Activated CD8-positive, alpha-beta T cell treated with anti-CD3 and anti-CD28 coated beads, Interleukin-2, amount 10 ng/mL, durations not matched to agents 7 days and 5 days (primary cell): Measurements from ENCODE around the gene KIR3DL3. TPM values are rescaled to one million over a fixed set of nuclear protein-coding genes. Genes with fewer than 3 reads are reported as not detected.
"Not testable (repeated sequence)": the region's sequence is repeated elsewhere in the genome, so short reads cannot be mapped to it uniquely, and the experiment has no call there.

Source experiments
- ATAC-seq: fragments of 150-1000 bp; cut with Tn5 transposase; one replicate; pipeline ENCODE4 v1.10.0; 2021; ENCODE audit warnings: moderate library complexity
- CTCF ChIA-PET: fragments of 350-600 bp; sonication (Branson Sonifier 250); formaldehyde crosslinking; loops from one replicate; lab custom pipeline; 2021; ENCODE audit warnings: antibody characterized with exemption; lab: Charles Lee
- POLR2A ChIA-PET: fragments of 350-600 bp; sonication (Branson Sonifier 250); formaldehyde crosslinking; loops from one replicate; lab custom pipeline; 2021; ENCODE audit warnings: antibody characterized with exemption; lab: Charles Lee
- DNase-seq: peaks from one replicate; pipeline ENCODE4 v3.0.0-alpha.2; 2020
- H3K27ac Mint-ChIP-seq: one replicate; pipeline ENCODE4 v1.8.0; 2021; ENCODE audit warnings: mild to moderate bottlenecking, mixed read lengths
- H3K27me3 Mint-ChIP-seq: one replicate; pipeline ENCODE4 v1.8.0; 2021; ENCODE audit warnings: low read depth, mixed read lengths
- H3K36me3 Mint-ChIP-seq: one replicate; pipeline ENCODE4 v1.8.0; 2021; ENCODE audit warnings: low read depth, mixed read lengths
- H3K4me1 Mint-ChIP-seq: one replicate; pipeline ENCODE4 v1.8.0; 2021; ENCODE audit warnings: low read depth, mixed read lengths
- H3K4me3 Mint-ChIP-seq: one replicate; pipeline ENCODE4 v1.8.0; 2021; ENCODE audit warnings: mild to moderate bottlenecking, mixed read lengths
- H3K9me3 Mint-ChIP-seq: one replicate; pipeline ENCODE4 v1.8.0; 2022; ENCODE audit warnings: mixed read lengths; ENCODE audit not compliant: insufficient read depth
- total RNA-seq, 2 experiments: library from RNA; stranded (reverse); gene quantifications; one replicate each; pipeline ENCODE4 v1.2.3, GENCODE V29; 2021

The KIR3DL3 gene
- total RNA-seq, 2 experiments from 2014 or later, result 0.13 TPM; not detected in 1

GRCh38 chr19:54769646-54770045, 45.4 kb downstream of the KIR3DL3 start, which contains the start of gene KIR2DL1:
TSS of gene KIR2DL1 (plus strand) at chr19:54769793. CDS start at chr19:54769851, 58 bp downstream.
- H3K4me1 Mint-ChIP-seq, CTCF ChIA-PET, POLR2A ChIA-PET, DNase-seq, ATAC-seq, H3K27ac Mint-ChIP-seq, H3K36me3 Mint-ChIP-seq, H3K27me3 Mint-ChIP-seq, H3K4me3 Mint-ChIP-seq, H3K9me3 Mint-ChIP-seq: not testable (repeated sequence)

GRCh38 chr19:54770511-54770910, 46.3 kb downstream of the KIR3DL3 start:
- H3K4me1 Mint-ChIP-seq, H3K27ac Mint-ChIP-seq, H3K27me3 Mint-ChIP-seq, ATAC-seq, H3K4me3 Mint-ChIP-seq, CTCF ChIA-PET, POLR2A ChIA-PET, H3K36me3 Mint-ChIP-seq, H3K9me3 Mint-ChIP-seq, DNase-seq: not testable (repeated sequence)

- H3K27ac Mint-ChIP-seq, H3K36me3 Mint-ChIP-seq, POLR2A ChIA-PET, H3K9me3 Mint-ChIP-seq, DNase-seq, H3K4me1 Mint-ChIP-seq, ATAC-seq, H3K27me3 Mint-ChIP-seq, CTCF ChIA-PET, H3K4me3 Mint-ChIP-seq: not testable (repeated sequence)
Measured at GRCh38 chr19:54771018-54771960, 47.0 kb downstream of the KIR3DL3 start.

GRCh38 chr19:54772666-54773065, 48.4 kb downstream of the KIR3DL3 start:
- H3K36me3 Mint-ChIP-seq, H3K27me3 Mint-ChIP-seq, H3K4me3 Mint-ChIP-seq, H3K27ac Mint-ChIP-seq, POLR2A ChIA-PET, ATAC-seq, DNase-seq, CTCF ChIA-PET, H3K9me3 Mint-ChIP-seq, H3K4me1 Mint-ChIP-seq: not testable (repeated sequence)

- ATAC-seq, H3K4me1 Mint-ChIP-seq, H3K27ac Mint-ChIP-seq, H3K9me3 Mint-ChIP-seq, CTCF ChIA-PET, H3K4me3 Mint-ChIP-seq, H3K27me3 Mint-ChIP-seq, H3K36me3 Mint-ChIP-seq, DNase-seq, POLR2A ChIA-PET: not testable (repeated sequence)
Measured at GRCh38 chr19:54775095-54775815, 51.0 kb downstream of the KIR3DL3 start.

- H3K4me3 Mint-ChIP-seq, CTCF ChIA-PET, H3K4me1 Mint-ChIP-seq, H3K9me3 Mint-ChIP-seq, DNase-seq, H3K27ac Mint-ChIP-seq, H3K36me3 Mint-ChIP-seq, H3K27me3 Mint-ChIP-seq, POLR2A ChIA-PET, ATAC-seq: not testable (repeated sequence)
Measured at GRCh38 chr19:54775830-54776229, 51.6 kb downstream of the KIR3DL3 start.

GRCh38 chr19:54777851-54778250, 53.6 kb downstream of the KIR3DL3 start:
- H3K27ac Mint-ChIP-seq, ATAC-seq, DNase-seq, H3K9me3 Mint-ChIP-seq, H3K4me3 Mint-ChIP-seq, H3K36me3 Mint-ChIP-seq, H3K4me1 Mint-ChIP-seq, CTCF ChIA-PET, H3K27me3 Mint-ChIP-seq, POLR2A ChIA-PET: not testable (repeated sequence)

GRCh38 chr19:54778896-54779295, 54.7 kb downstream of the KIR3DL3 start:
- H3K27me3 Mint-ChIP-seq, H3K4me3 Mint-ChIP-seq, H3K36me3 Mint-ChIP-seq, H3K9me3 Mint-ChIP-seq, POLR2A ChIA-PET, H3K4me1 Mint-ChIP-seq, DNase-seq, H3K27ac Mint-ChIP-seq, CTCF ChIA-PET, ATAC-seq: not testable (repeated sequence)

GRCh38 chr19:54782916-54783315, 58.7 kb downstream of the KIR3DL3 start:
- H3K36me3 Mint-ChIP-seq, H3K4me1 Mint-ChIP-seq, CTCF ChIA-PET, H3K27ac Mint-ChIP-seq, H3K9me3 Mint-ChIP-seq, DNase-seq, H3K4me3 Mint-ChIP-seq, POLR2A ChIA-PET, H3K27me3 Mint-ChIP-seq, ATAC-seq: not testable (repeated sequence)

Other genes with a start within 250 kb of the KIR3DL3 start
- 1 to 10 TPM; 1.4 to 1.6 TPM for gene LAIR2, start 221.6 kb upstream of the KIR3DL3 start, total RNA-seq
- gene LILRA2, start 150.7 kb upstream of the KIR3DL3 start, total RNA-seq, result not detected
- not detected for gene LILRA1, start 130.8 kb upstream of the KIR3DL3 start, total RNA-seq
- gene LILRB1, start 94.0 kb upstream of the KIR3DL3 start, total RNA-seq, result under 1 TPM; 0.91 to 0.92 TPM
- not detected for gene LILRB4, start 61.5 kb upstream of the KIR3DL3 start, total RNA-seq
- gene KIR2DL3, start 14.1 kb downstream of the KIR3DL3 start, total RNA-seq, result under 1 TPM; 0.21 to 0.24 TPM
- gene KIR2DL1, start 45.4 kb downstream of the KIR3DL3 start, total RNA-seq, result not detected
- not detected for gene KIR2DL4, start 79.2 kb downstream of the KIR3DL3 start, total RNA-seq
- under 1 TPM in 1 of 2 experiments, not detected in 1; 0.29 TPM for gene KIR3DL1, start 92.0 kb downstream of the KIR3DL3 start, total RNA-seq
- gene KIR2DS4, start 108.2 kb downstream of the KIR3DL3 start, total RNA-seq, result under 1 TPM in 1 of 2 experiments, not detected in 1; 0.18 TPM
- gene KIR3DL2, start 126.0 kb downstream of the KIR3DL3 start, total RNA-seq, result under 1 TPM; 0.44 to 0.61 TPM
- not detected for gene FCAR, start 149.8 kb downstream of the KIR3DL3 start, total RNA-seq
- gene NCR1, start 181.7 kb downstream of the KIR3DL3 start, total RNA-seq, result under 1 TPM; 0.26 to 0.47 TPM
- not detected for gene NLRP7, start 223.1 kb downstream of the KIR3DL3 start, total RNA-seq
- gene NLRP2, start 241.9 kb downstream of the KIR3DL3 start, total RNA-seq, result 10 to 100 TPM; 22.8 to 26.8 TPM